Measurements from ENCODE around the gene MEGF11. TPM values are rescaled to one million over a fixed set of nuclear protein-coding genes. Genes with fewer than 3 reads are reported as not detected.

Gene MEGF11
- polyA plus RNA-seq, 1 experiment, result 0.04 TPM

- CTCF ChIA-PET, result no interaction called here
- POLR2A ChIA-PET, result no interaction called here
Measured at GRCh38 chr15:66019368-66019767, 234.2 kb downstream of the MEGF11 start.

GRCh38 chr15:66018488-66018797 is 235.1 kb downstream of the MEGF11 start:
- ChIA-PET CTCF (no interaction called here), POLR2A (no interaction called here)
- no peak for DNase-seq (ENCODE audit: low read depth)
- H3K27me3 ChIP-seq (ENCODE audit: control insufficient read depth, insufficient read depth, low read length), result peaks cover 6% of the 10 kb centered on the region
- no peak overlapping the region for H3K4me3 ChIP-seq (ENCODE audit: low read depth, low read length)
- no peaks in the 10 kb centered on the region for H3K36me3 ChIP-seq (ENCODE audit: control insufficient read depth, insufficient read depth, low read length)
- TF ChIP-seq CTCF (IDR thresholded peaks at IDR 0.05; ENCODE audit: insufficient read depth, low read depth, low read length), result no peak

More at GRCh38 chr15:66019368-66019767, 234.2 kb downstream of the MEGF11 start:
- no peak for DNase-seq (ENCODE audit: low read depth)
- TF ChIP-seq CTCF (IDR thresholded peaks at IDR 0.05; ENCODE audit: insufficient read depth, low read depth, low read length), result no peak
- peaks cover 8% of the 10 kb centered on the region for H3K27me3 ChIP-seq (ENCODE audit: control insufficient read depth, insufficient read depth, low read length)
- no peaks in the 10 kb centered on the region for H3K36me3 ChIP-seq (ENCODE audit: control insufficient read depth, insufficient read depth, low read length)
- no peak overlapping the region for H3K4me3 ChIP-seq (ENCODE audit: low read depth, low read length)

GRCh38 chr15:66017792-66018487 is 235.6 kb downstream of the MEGF11 start:
- Histone ChIP-seq H3K4me3 (ENCODE audit: low read depth, low read length) (no peak overlapping the region), H3K27me3 (ENCODE audit: control insufficient read depth, insufficient read depth, low read length) (peaks cover 6% of the 10 kb centered on the region), H3K36me3 (ENCODE audit: control insufficient read depth, insufficient read depth, low read length) (no peaks in the 10 kb centered on the region)
- ChIA-PET CTCF (no interaction called here), POLR2A (no interaction called here)
- DNase-seq (ENCODE audit: low read depth), result no peak
- no peak for TF ChIP-seq CTCF (IDR thresholded peaks at IDR 0.05; ENCODE audit: insufficient read depth, low read depth, low read length)

GRCh38 chr15:66017000-66017399 is 236.6 kb downstream of the MEGF11 start:
- peaks cover 6% of the 10 kb centered on the region for H3K27me3 ChIP-seq (ENCODE audit: control insufficient read depth, insufficient read depth, low read length)
- POLR2A ChIA-PET, result no interaction called here
- DNase-seq (ENCODE audit: low read depth), result no peak
- H3K36me3 ChIP-seq (ENCODE audit: control insufficient read depth, insufficient read depth, low read length), result no peaks in the 10 kb centered on the region
- H3K4me3 ChIP-seq (ENCODE audit: low read depth, low read length), result no peak overlapping the region
- CTCF ChIA-PET, result no interaction called here
- TF ChIP-seq CTCF (IDR thresholded peaks at IDR 0.05; ENCODE audit: insufficient read depth, low read depth, low read length), result no peak

- CTCF ChIA-PET, result no interaction called here
Measured at GRCh38 chr15:66016199-66016598, 237.4 kb downstream of the MEGF11 start.

More at GRCh38 chr15:66016199-66016598, 237.4 kb downstream of the MEGF11 start:
- Histone ChIP-seq H3K27me3 (ENCODE audit: control insufficient read depth, insufficient read depth, low read length) (peaks cover 5% of the 10 kb centered on the region), H3K4me3 (ENCODE audit: low read depth, low read length) (no peak overlapping the region), H3K36me3 (ENCODE audit: control insufficient read depth, insufficient read depth, low read length) (no peaks in the 10 kb centered on the region)
- POLR2A ChIA-PET, result no interaction called here
- TF ChIP-seq CTCF (IDR thresholded peaks at IDR 0.05; ENCODE audit: insufficient read depth, low read depth, low read length), result no peak
- DNase-seq (ENCODE audit: low read depth), result no peak
